Uterus (tissue), 2 donors: ENCODE data around the gene CXorf58.

Experiments
- CTCF ChIP-seq, 4 experiments: fragments of 200-600 bp in 2 of 4; fragments of 450-650 bp in 2 of 4; sonication (generic) in 2 of 4; IDR thresholded peaks; one replicate each; pipeline ENCODE4 v1.5.1; 2016 to 2019; ENCODE audit warnings: antibody characterized with exemption in 4 of 4, mild to moderate bottlenecking in 2 of 4, moderate library complexity in 1 of 4
- POLR2A ChIP-seq, 2 donors: fragments of 450-650 bp; IDR thresholded peaks; one replicate each; pipeline ENCODE4 v1.6.1; 2016; ENCODE audit warnings: antibody characterized with exemption in 2 of 2, mild to moderate bottlenecking in 1 of 2, moderate library complexity in 1 of 2

- TF ChIP-seq POLR2A (IDR thresholded peaks at IDR 0.05), result no peak
- TF ChIP-seq CTCF (IDR thresholded peaks at IDR 0.05), result no peak
Measured at GRCh38 chrX:23964191-23964590, 56.4 kb downstream of the CXorf58 start.
